Epidermal melanocyte (primary cell): ENCODE measurements around the gene SLC7A10.

ENCODE experiments used
- DNase-seq: peaks from one replicate; pipeline ENCODE4 v3.0.0; 2011; ENCODE audit warnings: low spot score; ENCODE audit not compliant: insufficient read length

Gene SLC7A10

DNA sequence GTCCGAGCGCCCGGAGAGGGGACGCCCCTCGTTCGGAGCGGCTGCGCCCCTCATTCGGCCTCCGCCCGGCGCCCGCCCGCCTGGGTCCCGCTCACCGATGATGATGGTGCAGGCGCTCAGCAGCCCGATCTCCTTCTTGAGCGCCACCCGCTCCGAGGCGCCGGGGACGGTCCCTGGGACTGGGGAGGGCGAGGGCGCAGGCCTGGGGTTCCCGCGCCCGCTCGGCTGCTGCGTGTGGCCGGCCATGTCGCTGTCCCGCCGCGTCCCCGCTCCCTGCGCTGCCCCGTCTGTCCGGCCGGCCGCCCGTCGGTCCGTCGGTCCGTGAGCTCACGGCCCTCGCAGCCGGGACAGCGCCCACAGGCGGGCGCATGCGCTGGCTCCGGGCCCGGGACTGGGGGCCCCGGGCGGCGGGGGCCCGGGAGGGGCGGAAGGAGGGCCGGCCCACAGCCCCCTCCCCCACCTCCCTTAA lies at the start of gene SLC7A10:
SLC7A10 (minus strand) TSS at position 393 of the 469 bp plus-strand sequence; CDS start at position 246, 147 bp downstream.
- DNase-seq, result no peak

DNA sequence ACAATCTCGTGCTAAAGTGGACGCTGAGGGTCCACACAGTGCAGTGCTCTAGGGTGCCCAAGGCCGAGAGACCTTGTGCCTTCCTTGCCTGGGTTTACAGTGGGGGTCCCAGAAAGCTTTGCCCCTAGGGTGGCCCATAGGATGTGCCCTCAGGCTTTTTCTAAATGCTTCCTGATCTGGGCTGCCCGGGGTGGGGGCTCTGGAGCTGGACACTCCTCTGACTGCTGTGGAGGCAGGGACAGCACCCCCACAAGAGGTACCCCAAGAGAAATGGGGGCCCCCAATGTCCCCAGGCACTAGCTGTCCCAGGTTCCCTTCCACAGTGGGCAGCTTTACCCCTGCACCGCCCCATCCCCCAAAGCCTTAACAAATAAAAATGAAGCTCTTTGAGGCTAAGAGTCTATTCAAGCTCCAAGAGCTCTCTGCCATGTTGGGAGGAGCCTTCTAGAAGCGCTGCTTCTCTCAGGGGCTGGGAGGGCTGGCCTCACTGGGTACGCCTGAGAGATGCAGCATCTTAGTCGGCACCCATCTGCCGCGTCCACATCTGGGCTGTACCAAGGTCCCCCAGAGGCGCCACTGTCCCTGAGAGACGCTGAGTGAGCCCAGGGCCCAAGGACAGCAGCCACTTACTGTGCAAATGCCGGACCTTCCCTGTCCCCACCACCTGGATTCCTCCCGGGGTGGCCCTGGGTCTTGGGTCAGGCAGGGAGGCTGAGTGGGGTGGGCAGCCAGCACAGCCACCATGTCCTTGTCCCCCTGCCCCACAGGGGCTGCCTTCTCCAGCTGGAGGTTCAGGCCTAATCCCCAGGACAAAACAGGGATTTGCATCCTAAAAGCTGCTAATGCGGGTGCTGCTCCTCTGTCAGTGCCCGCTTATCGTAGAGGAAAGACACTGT lies 49.3 kb upstream of the SLC7A10 start:
- no peak for DNase-seq

DNA sequence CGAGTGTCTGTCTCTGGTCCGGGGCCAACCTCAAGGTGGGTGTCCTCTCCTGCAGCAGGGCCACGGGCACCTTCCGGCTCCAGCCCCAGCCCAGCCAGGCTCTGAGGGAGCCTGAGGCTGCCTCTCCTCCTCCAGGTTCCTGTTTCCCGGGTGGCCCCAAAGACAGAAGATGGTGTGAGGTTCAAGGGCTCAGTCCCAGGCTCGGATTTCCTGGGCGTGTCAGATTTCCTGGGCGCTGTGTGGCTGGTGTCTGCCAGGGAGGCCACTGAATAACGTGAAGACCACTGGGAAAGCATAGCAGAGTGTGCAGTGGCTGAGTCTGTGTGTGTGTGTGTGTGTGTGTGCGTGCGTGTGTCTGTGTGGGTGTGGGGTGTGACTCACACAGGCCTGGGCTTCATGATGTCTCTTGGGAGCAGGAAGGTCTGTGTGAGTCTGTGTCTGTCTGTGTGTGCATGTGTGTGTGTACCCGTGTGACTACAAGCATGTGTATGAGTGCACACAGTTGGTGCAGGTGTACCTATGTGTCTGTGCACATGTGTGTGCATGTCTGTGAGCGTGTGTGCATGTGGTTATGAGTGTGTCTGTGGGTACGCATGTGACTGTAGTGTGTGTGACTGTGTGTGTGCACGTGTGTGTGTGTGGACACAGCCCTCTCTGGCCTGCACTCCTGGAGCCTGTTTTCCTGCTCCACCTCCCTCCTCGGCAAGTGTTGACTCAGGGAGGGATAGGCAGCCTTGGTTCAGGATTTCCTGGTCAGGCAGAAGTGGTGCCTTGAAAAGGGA lies 48.4 kb upstream of the SLC7A10 start:
- no peak for DNase-seq

DNA sequence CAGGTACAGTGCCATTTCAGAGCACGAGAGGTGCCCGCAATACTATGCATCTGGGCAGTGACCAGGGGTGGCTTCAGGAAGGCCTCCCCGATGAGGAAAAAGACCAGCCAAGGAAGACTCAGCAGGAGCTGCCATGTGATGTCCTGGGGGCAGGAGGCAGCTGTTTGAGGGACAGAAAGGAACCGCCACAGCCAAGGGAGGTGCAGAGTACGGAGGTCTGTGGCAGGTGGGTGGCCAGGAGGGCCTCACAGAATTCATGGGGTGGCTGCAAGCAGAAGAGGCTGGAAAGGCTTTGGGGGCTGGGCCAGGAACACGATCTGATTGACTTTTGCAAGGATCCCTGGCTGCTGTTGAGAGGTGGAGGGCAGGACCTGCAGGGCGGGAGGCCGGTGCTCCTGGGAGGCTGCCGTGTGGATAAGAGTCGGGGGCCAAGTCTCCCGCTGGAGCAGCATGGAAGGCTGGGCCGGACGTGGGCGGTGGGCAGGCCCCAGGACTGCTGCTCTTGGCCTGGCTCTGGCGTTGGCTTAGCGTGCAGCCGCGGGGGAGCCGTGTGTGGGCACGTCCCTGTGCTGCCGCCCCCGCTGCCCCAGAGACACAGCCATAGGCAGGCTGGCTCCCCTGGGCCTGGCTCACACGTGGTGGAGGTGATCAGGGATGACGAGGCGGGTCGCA lies 47.6 kb upstream of the SLC7A10 start:
- DNase-seq, result no peak

DNA sequence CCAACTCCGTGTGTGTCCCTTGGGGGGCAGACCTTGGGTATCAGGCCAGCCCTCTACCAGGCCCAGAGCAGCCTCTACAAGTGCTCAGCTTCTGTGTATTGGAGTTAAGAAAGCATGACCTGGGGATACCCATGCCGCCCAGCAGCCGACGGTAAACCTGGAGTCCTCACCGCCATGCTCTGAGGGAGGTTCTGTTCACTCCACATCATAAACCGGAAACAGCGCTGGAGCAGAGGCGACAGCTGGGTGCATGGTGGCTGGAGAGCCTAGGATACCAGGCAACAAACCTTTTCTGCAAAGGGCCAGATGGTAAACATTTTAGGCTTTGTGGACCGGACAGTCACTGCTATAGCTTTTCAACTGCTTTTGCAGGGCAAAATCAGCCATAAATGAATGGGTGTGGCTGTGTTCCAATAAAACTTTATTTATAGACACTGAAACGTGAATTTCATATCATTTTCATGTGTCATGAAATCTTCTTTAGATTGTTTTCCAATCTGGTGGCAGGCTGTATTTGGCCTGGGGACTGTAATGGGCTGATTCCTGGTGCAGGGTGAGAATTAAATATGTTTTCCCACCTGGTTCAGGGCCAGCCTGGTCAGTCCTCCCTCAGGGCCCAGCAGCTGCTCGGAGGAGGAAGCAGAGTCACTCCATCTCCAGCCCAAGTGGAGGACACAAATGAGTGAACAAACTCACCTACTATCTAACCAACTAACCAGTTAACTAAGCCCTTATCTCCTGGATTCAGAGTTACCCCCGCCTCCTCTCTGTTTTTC lies 45.8 kb upstream of the SLC7A10 start:
- no peak for DNase-seq

DNA sequence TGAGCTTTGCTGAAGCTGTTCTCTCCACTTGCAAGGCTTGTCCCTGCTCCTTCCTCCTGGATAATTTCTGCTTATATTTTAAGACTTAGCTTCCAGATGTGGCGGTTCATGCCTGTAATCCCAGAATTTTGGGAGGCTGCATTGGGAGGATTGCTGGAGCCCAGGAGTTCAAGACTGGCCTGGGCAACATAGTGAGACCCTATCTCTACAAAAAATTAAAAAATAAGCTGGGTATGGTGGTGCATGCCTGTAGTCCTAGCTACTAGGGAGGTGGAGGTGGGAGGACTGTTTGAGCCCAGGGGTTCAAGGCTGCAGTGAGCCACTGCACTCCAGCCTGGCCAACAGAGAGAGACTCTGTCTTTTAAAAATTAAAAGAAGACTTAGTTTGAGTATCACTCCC lies 45.1 kb upstream of the SLC7A10 start:
- DNase-seq, result no peak

DNA sequence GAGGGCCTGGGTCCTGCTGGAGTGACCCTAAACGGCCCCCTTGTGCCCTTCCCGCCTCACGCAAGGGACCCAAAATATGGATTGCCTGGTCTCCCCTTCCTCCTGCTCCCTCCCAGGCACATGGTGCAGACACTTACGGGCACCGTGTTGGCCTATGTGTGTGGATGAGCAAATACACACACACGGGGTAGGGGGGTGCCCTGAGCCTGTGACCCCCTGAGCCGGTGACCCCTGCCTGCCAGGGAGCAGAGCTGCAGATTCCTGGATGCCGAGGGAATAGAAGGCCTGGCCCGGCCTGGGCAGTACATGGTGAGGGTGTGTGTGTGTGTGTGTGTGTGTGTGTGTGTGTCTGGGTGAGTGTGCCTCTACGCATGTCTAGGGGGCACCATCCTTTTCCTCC lies 43.4 kb upstream of the SLC7A10 start:
- no peak for DNase-seq

DNA sequence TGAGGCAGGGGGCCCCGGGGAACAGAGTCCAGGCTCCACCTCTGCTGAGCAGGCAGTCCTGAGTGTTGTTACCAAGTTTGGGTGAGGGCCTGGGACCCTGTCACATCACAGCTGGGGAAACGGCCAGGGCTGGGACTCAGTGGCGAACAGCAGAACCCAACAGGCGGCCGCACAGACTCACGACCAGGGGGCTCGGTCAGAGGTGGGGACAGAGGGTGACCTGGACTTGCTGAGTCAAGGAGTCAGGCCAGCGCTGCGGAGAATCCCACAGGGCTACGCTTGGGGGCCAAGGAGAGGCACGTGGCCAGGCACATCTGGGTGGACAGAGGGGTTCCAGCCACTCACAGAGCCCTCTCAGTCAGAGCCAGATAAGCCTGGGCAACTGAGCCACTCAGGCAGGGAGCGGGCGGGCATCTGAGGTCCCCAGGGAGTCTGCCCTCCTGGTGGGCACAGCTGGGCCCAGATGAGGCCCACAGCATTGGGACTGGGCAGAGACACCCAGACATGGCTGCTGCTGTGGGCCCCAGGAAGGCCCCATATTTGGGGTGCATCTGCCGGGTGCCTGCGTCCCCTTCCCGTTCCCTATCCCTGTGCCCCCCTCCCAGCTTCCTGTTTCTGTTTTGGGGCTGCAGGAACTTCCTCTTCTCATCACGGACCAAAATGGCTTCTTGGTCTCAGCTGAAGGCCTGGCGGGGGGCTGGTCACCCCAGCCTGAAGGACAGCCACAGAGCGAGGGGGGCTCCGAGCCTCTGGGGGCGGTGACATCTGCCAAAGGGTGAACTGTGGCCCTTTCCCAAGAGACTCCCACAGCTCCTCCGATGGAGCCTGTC lies 42.7 kb upstream of the SLC7A10 start:
- no peak for DNase-seq

DNA sequence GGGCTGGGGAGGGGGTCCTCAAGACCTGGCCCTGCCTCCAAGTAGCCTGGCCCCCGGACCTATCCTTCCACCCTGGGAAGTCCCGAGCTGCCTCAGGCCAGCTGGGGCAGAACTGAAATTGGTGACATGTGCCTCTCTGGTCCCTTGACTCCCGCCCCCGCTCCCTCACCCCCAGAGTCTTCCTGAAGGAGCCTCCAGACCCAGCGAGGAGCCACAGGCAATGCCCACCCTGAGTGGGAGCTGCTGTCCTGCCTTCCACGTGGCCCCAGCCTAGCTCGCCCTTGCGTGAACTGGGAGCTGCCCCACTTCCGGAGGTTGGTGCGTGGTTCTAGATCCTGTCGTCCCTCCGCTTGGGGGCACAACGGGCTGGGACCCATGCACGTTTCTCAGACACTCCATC lies 42.1 kb upstream of the SLC7A10 start:
- DNase-seq, result no peak

DNA sequence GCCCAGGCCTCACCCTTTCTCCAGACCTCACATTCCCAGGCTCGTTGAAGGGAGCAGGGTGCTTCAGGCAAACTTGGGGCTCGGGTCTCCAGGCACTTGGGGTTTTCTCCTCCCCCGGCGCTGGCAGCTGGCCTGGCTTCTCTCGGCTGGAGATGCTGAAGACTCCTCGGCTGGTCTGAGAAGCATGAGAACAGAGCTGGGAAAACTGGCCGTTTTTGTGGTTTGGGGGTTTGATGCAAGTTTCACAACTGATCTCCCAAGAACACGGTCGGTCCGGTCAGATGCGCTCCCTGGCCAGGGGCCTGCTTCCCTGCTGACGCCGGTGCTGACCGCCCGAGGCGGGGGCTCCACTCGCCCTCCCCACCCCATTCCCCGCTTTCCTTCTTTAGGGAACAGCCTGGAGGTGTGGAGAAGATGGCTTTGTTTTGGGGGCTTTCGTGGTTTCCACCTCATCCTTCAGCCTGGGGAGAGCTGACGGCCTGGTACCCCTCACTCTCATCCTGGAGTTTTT lies 41.4 kb upstream of the SLC7A10 start:
- DNase-seq, result no peak

DNA sequence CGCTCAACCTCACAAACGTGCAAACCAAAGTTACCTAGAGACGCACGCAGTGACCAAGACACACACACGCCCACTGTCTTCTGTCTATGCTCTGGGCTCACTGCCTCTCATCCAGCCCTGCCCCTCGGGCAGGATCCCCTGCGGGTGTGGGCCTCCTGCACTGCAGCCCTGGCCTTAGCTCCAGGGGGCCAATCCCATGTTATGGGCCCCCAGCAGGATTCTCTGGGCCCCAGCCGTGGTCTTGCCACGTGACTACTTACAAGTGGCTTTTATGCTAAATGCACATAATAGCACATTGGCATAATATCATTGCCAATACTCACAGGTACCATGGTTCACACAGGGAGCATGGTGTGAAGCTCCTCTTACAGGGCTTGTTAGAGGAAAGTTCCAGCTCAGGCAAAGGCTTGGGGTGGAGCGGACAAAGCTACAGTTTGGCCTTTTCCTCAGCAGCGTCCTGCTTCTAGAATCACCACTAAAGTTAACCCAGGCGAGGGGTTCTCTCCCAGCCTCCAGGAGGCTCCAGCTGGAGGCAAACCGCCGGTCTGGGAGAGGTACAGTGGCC lies 39.3 kb upstream of the SLC7A10 start:
- DNase-seq, result no peak

DNA sequence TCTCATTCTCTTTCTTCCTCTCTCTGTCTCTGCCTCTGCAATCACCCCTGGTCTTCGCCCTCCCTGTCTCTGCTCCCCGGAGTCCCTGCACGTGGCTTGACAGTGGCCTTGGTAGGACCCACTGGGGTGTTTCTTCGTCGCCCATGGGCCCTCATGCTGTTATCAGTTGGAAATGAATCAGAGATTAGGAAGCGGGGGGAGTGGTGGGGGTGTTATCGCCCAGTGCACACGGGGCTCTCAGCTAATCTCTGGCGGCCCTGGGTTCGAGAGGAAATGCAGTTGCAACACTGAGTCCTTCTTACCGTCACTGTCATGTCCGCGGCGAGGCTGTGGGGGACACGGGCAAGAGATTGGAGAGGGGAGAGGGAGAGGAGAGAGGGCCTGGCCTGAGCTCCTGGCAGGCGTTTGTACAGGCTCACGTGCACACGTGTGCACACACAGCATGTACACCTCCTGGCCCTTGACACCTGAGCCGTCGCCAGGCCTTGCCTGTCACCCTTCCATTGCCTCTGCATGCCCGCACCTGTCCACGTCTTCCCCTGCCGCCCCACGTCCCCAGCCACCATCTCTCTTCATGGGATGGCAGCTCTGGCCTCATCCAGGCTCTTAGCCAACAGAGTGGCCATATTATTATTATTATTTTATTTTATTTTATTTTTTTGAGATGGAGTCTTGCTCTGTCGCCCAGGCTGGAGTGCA lies 37.8 kb upstream of the SLC7A10 start:
- DNase-seq, result no peak

DNA sequence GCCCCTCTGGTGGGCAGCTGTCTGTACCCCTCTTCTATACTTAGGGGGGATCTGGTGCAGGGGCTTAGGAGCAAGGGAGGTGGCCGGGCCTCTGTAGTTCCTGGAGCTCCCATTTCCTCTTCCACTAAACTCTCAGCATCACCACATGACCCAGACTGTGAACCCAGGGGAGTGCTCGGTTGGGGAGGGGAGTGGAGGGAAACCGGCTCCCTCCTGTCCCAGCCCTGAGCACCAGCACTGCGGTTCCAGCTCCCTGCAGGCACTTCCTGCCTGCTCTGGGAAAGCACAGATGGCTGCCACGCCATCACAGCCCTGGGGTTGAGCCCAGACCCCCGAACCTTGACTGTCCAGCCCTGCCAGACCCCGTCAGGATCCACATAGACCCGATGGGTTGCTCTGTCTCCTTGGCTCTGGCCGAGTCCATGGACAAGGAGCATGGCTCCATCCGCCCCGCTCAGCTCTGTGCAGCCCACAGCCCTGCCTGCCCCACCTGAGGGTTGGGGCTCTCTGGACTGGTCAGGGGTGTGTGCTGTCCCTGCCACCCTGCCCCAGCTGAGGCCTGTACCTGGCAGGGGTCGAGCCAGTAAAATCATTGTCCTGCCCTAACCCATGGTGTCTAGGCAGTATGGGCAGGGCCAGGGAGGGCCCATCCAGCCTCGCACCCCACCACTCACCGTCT lies 36.0 kb upstream of the SLC7A10 start:
- DNase-seq, result no peak

DNA sequence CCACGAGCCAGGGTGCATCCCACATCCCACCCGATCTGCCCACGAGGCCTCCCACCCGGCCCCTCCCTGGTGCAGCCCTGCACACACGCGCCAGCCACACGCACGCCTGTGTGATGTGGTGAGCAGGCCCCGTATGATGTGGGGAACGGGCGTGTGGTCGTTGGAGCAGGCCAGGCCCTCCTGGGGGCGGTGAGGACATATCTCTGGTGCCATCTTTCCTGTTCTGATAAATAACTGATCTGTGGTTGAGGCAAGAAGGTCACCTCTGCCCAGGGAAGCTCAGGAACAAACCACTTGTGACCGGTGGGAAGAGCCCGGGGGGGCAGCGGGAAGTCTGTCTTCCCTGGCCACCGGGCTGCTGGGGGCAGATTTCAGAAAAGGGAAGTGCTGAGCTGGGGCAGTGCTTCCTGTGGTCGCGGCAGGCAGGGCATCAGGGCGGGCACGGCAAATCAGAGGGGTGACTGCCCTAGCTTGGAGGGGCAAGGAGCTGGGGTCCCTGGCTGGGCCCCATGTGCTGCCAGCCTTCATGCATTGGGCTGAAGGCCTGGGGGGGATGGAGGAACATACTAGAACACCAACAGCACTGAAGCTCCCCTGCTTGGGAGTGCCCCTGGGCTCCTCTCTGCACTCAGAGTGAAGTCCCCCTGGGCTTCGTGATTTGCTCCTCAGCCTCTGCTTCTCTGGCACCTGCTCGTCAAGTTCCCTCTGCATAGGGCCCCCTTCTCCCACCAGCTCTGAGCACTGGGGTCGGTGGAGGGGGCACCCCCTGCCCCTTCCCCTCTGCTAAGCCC lies 35.2 kb upstream of the SLC7A10 start:
- DNase-seq, result no peak

DNA sequence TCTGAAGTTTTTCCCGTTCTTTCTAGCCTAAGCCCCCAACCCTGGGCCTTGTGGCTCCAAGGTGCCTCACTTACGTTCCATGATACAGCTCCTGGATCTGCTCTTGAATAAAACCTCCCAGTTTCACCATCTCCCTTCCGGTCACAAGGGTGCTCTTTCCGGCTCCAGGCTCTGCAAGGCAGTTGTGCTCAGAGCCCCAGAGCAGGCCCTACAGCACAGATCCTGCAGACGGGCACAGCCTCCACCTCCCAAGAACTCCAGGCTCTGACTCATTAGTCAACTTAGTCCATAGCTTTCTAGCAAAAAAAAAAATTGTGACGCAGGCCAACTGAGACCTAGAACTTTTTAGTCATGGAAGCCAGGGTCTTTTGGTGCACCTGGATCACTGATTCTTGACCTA lies 33.9 kb upstream of the SLC7A10 start:
- no peak for DNase-seq

DNA sequence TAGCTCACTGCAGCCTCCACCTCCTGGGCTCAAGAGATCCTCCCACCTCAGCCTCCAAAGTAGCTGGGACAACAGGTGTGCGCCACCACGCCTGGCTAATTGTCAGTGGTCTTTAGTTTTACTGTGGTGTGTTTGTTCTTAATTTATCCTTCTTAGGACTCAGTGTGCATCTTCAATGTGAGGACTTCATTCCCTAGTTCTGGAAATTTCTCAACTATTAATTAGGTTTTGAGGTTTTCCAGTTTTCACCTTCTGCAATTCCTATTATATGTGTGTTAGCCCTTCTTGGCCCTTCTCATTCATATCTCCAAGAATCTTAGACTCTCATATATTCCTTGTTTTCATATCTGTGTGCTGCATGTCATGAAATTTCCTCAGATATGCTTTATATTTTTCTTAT lies 32.2 kb upstream of the SLC7A10 start:
- DNase-seq, result no peak

DNA sequence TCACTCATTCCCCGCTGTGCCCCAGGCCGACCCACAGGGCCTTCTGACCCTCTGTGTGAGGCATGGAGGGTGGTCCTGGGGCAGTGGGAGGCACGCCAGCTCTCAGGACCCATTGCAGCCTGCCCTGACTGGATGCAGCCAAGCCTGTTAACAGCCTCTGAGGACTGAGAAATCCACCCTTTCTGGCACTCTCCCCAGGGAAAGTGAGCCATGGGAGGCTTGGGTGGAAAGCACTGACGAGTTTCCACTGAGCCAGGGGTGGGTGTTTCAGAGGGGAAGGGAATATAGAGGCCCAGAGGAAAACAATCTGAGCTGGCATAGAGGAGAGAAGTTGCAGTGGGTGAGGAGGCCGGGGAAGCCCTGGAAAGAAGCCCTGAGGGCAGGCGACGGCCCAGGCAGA lies 30.6 kb upstream of the SLC7A10 start:
- DNase-seq, result no peak

DNA sequence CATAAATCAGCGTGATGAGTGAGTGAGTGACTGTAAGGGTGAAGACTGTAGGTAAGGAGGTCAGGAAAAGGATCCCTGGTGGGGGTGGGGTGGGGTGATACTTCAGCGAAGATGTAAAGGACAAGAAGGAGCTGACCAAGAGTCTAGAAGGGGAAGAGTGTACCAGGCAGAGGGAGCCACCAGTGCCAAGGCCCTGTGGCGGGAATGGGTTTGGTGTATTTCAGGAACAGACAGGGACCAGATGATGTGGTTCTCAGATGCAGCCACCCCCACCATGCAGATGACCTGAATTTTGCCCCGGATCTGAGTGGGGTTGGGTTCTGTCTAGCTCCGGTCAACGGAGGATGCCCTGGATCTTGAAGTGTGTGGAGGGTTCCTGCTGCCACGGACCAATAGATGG lies 30.1 kb upstream of the SLC7A10 start:
- DNase-seq, result no peak
